HCT116 (cell line): ENCODE measurements around the gene ELL3. TPM values are rescaled to one million over a fixed set of nuclear protein-coding genes. Genes with fewer than 3 reads are reported as not detected.

Source experiments
- ATAC-seq: fragments of 200-7000 bp; cut with Tn5 transposase; 2 replicates; pipeline ENCODE4 v1.9.1; 2020; ENCODE audit warnings: mild to moderate bottlenecking, moderate library complexity
- BruUV-seq: library from RNA; stranded (reverse); fragments of 400-500 nt; replicated peaks from 2 replicates; lab custom pipeline; 2021; lab: Mats Ljungman, UMichigan
- CTCF ChIA-PET: fragments of 300-600 bp; sonication (Branson Sonifier 250); formaldehyde crosslinking; loops from one replicate; lab custom pipeline; 2021; ENCODE audit warnings: antibody characterized with exemption; lab: Charles Lee
- POLR2A ChIA-PET: fragments of 300-600, 350-600 bp; sonication (Branson Sonifier 250); formaldehyde crosslinking; loops from one replicate; lab custom pipeline; 2021; ENCODE audit warnings: antibody characterized with exemption; lab: Charles Lee
- RAD21 ChIA-PET, 2 experiments: fragments of 300-600 bp; sonication (Branson Sonifier 250); formaldehyde crosslinking; loops; one replicate each; lab custom pipeline; 2023; ENCODE audit warnings: low total read pairs in 2 of 2; ENCODE audit not compliant: uncharacterized antibody in 2 of 2, unreplicated experiment in 2 of 2, low non-redundant PET in 1 of 2; lab: Charles Lee
- DNase-seq: peaks from one replicate; pipeline ENCODE4 v3.0.0-alpha.2; 2010; ENCODE audit warnings: low read depth, low spot score
- H2AFZ ChIP-seq: fragments of 200-600 bp; shearing (Covaris generic), sonication (generic); 2 replicates; pipeline ENCODE4 v1.6.1; 2017; ENCODE audit warnings: low read depth, mixed run types, mixed read lengths, antibody characterized with exemption, low read length; ENCODE audit not compliant: poor library complexity, severe bottlenecking
- H3K27ac ChIP-seq: 2 replicates; pipeline ENCODE4 v1.5.1; 2012; ENCODE audit warnings: low read depth, low read length
- H3K27me3 ChIP-seq: fragments of 200-600 bp; sonication (generic); 2 replicates; pipeline ENCODE4 v1.6.1; 2016; ENCODE audit warnings: mixed run types, low read length, mixed read lengths; ENCODE audit not compliant: insufficient read depth
- H3K36me3 ChIP-seq, 2 experiments: fragments of 200-500 bp in 1 of 2; fragments of 200-600 bp in 1 of 2; sonication (Bioruptor generic) in 1 of 2; sonication (generic) in 1 of 2; 2 replicates each; pipeline versions ENCODE4 v1.5.1 to v1.6.1; 2014 to 2016; ENCODE audit warnings: low read length in 2 of 2, inconsistent platforms in 1 of 2, mixed read lengths in 1 of 2, mixed run types in 1 of 2; ENCODE audit not compliant: insufficient read depth in 2 of 2, control insufficient read depth in 1 of 2
- H3K4me1 ChIP-seq, 2 experiments: fragments of 200-600 bp in 1 of 2; sonication (generic) in 1 of 2; 2 replicates each; pipeline versions ENCODE4 v1.5.1 to v1.6.1; 2012 to 2017; ENCODE audit warnings: low read length in 2 of 2, inconsistent platforms in 1 of 2, mild to moderate bottlenecking in 1 of 2, mixed read lengths in 1 of 2, mixed run types in 1 of 2, moderate library complexity in 1 of 2; ENCODE audit not compliant: insufficient read depth in 2 of 2, control insufficient read depth in 1 of 2
- H3K4me2 ChIP-seq: fragments of 200-600 bp; sonication (generic); 2 replicates; pipeline ENCODE4 v1.6.1; 2017; ENCODE audit warnings: mixed run types, low read length, mixed read lengths
- H3K4me3 ChIP-seq, 2 experiments: fragments of 200-600 bp in 1 of 2; sonication (generic) in 1 of 2; replicated peaks in 1 of 2; 2 replicates each; pipeline ENCODE4 v1.5.1; 2011 to 2016; ENCODE audit warnings: low read length in 2 of 2, control low read depth in 1 of 2, low read depth in 1 of 2, mild to moderate bottlenecking in 1 of 2, mixed read lengths in 1 of 2, mixed run types in 1 of 2
- H3K79me2 ChIP-seq: fragments of 200-600 bp; sonication (generic); 2 replicates; pipeline ENCODE4 v1.6.1; 2017; ENCODE audit warnings: mild to moderate bottlenecking, mixed run types, low read length, moderate library complexity, mixed read lengths; ENCODE audit not compliant: insufficient read depth
- H3K9ac ChIP-seq: fragments of 200-600 bp; sonication (generic); 2 replicates; pipeline ENCODE4 v1.6.1; 2016; ENCODE audit warnings: low read length, mixed read lengths
- H3K9me2 ChIP-seq: fragments of 200-600 bp; sonication (generic), shearing (Covaris generic); 2 replicates; pipeline ENCODE4 v1.6.1; 2017; ENCODE audit warnings: mixed run types, mild to moderate bottlenecking, moderate library complexity; ENCODE audit not compliant: insufficient read depth
- H3K9me3 ChIP-seq, 2 experiments: fragments of 200-500 bp in 1 of 2; fragments of 200-600 bp in 1 of 2; sonication (Bioruptor generic) in 1 of 2; sonication (generic) in 1 of 2; 2 replicates each; pipeline ENCODE4 v1.6.1; 2014 to 2017; ENCODE audit warnings: low read length in 2 of 2, mixed read lengths in 2 of 2, inconsistent platforms in 1 of 2, low read depth in 1 of 2, mild to moderate bottlenecking in 1 of 2, mixed run types in 1 of 2, moderate library complexity in 1 of 2; ENCODE audit not compliant: control insufficient read depth in 1 of 2, insufficient read depth in 1 of 2
- H4K20me1 ChIP-seq: fragments of 200-600 bp; sonication (generic), shearing (Covaris generic); 2 replicates; pipeline ENCODE4 v1.6.1; 2017; ENCODE audit warnings: mixed run types, mild to moderate bottlenecking, moderate library complexity; ENCODE audit not compliant: insufficient read depth
- CBX3 ChIP-seq: IDR thresholded peaks from 2 replicates; pipeline ENCODE4 v1.6.1; 2012; ENCODE audit warnings: low read depth
- CEBPB ChIP-seq: IDR thresholded peaks from 2 replicates; pipeline ENCODE4 v1.6.1; 2012; ENCODE audit warnings: low read depth
- ELF1 ChIP-seq: IDR thresholded peaks from 2 replicates; pipeline ENCODE4 v1.6.1; 2012; ENCODE audit warnings: low read depth, borderline replicate concordance
- EZH2 ChIP-seq: fragments of 200-600 bp; sonication (generic); IDR thresholded peaks from 2 replicates; pipeline ENCODE4 v1.6.1; 2017; ENCODE audit warnings: antibody characterized with exemption, mixed run types
- EZH2phosphoT487 ChIP-seq: fragments of 200-600 bp; IDR thresholded peaks from 2 replicates; pipeline ENCODE4 v1.6.1; 2018; ENCODE audit warnings: antibody characterized with exemption, borderline replicate concordance
- FOSL1 ChIP-seq: IDR thresholded peaks from 2 replicates; pipeline ENCODE4 v1.6.1; 2012; ENCODE audit warnings: low read depth
- JUND ChIP-seq: IDR thresholded peaks from 2 replicates; pipeline ENCODE4 v1.6.1; 2012
- POLR2A ChIP-seq: IDR thresholded peaks from 2 replicates; pipeline ENCODE4 v1.7.0; 2011; ENCODE audit warnings: borderline replicate concordance; ENCODE audit not compliant: insufficient read depth, insufficient read length; ENCODE audit errors: extremely low read depth
- POLR2AphosphoS5 ChIP-seq: IDR thresholded peaks from 2 replicates; pipeline ENCODE4 v1.6.1; 2011; ENCODE audit warnings: mild to moderate bottlenecking, low read depth, low read length, moderate library complexity
- RAD21 ChIP-seq: IDR thresholded peaks from 2 replicates; pipeline ENCODE4 v1.6.1; 2012; ENCODE audit warnings: low read depth, mild to moderate bottlenecking
- REST ChIP-seq: IDR thresholded peaks from 2 replicates; pipeline ENCODE4 v1.6.1; 2012; ENCODE audit warnings: low read depth
- SIN3A ChIP-seq: IDR thresholded peaks from 2 replicates; pipeline ENCODE4 v1.6.1; 2012; ENCODE audit warnings: low read depth
- SRF ChIP-seq: IDR thresholded peaks from 2 replicates; pipeline ENCODE4 v1.6.1; 2012; ENCODE audit warnings: low read depth
- TCF7L2 ChIP-seq: IDR thresholded peaks from 2 replicates; pipeline ENCODE4 v1.7.0; 2011; ENCODE audit warnings: borderline replicate concordance, inconsistent platforms; ENCODE audit not compliant: insufficient read depth, insufficient read length; ENCODE audit errors: extremely low read depth
- intact Hi-C: fragments of 100-400 bp; cut with micrococcal nuclease; formaldehyde crosslinking; loops from 2 replicates; pipeline ENCODE4 v1.10.0; 2022
- total RNA-seq: library from RNA; stranded (reverse); gene quantifications from one replicate; pipeline ENCODE4 v1.2.1, GENCODE V29; 2021; ENCODE audit not compliant: unreplicated experiment
- TF ChIP-seq, protein P1 (sequence below), 3 experiments: fragments of 200-600 bp in 1 of 3; sonication (generic) in 1 of 3; IDR thresholded peaks in 2 of 3; conservative IDR thresholded peaks in 1 of 3; 2 replicates each; pipeline ENCODE4 v1.5.1; 2012 to 2017; ENCODE audit warnings: low read depth in 2 of 3, low read length in 2 of 3, antibody characterized with exemption in 1 of 3, borderline replicate concordance in 1 of 3, control low read depth in 1 of 3, mild to moderate bottlenecking in 1 of 3, mixed read lengths in 1 of 3, mixed run types in 1 of 3, moderate library complexity in 1 of 3; ENCODE audit not compliant: insufficient read depth in 1 of 3

ELL3 gene
- total RNA-seq, 1 experiment from 2014 or later: 16.2 TPM

DNA sequence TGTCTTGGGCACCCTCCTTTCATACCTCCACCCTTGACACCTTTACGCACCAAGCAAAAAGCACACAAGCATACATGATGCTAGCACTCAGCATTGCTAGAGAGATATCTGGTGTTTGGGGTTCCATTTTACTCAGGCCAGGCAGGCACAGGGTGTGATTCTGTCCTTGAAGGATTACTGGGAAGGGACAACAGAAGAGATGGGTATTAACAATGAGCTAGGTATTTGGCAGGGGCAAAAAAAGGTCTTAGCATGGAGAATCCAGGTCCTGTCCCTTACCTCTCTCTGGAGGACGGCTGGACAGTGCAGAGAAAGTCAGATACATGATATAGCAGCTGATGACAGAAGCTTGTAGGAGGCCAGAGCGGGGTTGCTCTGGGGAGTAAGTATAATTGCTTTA is 19.8 kb upstream of the ELL3 start (continued):
- no peak for TF ChIP-seq REST
- TF ChIP-seq ELF1: no peak
- TF ChIP-seq, protein P1, sequence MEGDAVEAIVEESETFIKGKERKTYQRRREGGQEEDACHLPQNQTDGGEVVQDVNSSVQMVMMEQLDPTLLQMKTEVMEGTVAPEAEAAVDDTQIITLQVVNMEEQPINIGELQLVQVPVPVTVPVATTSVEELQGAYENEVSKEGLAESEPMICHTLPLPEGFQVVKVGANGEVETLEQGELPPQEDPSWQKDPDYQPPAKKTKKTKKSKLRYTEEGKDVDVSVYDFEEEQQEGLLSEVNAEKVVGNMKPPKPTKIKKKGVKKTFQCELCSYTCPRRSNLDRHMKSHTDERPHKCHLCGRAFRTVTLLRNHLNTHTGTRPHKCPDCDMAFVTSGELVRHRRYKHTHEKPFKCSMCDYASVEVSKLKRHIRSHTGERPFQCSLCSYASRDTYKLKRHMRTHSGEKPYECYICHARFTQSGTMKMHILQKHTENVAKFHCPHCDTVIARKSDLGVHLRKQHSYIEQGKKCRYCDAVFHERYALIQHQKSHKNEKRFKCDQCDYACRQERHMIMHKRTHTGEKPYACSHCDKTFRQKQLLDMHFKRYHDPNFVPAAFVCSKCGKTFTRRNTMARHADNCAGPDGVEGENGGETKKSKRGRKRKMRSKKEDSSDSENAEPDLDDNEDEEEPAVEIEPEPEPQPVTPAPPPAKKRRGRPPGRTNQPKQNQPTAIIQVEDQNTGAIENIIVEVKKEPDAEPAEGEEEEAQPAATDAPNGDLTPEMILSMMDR (IDR thresholded peaks at IDR 0.05 in 2 of 3, conservative IDR thresholded peaks at IDR 0.05 in 1 of 3; ENCODE audit: borderline replicate concordance in 1 of 3, insufficient read depth in 1 of 3, low read depth in 2 of 3, low read length in 2 of 3): no peak
- no peak for TF ChIP-seq EZH2
- TF ChIP-seq JUND: no peak

- H4K20me1 ChIP-seq: no peaks in the 10 kb centered on the region
- H3K27me3 ChIP-seq: no peaks in the 10 kb centered on the region
- BruUV-seq: no TSS peak
- ChIA-PET POLR2A (interaction anchor here (1.3 kb wide), 1 partner anchor 20 kb away, joined by 3 read pairs; the partner anchor contains the start of gene ELL3), RAD21 (no interaction called here), CTCF (interaction anchor here (1.7 kb wide), 1 partner anchor 19 kb away, joined by 12 read pairs; the partner anchor contains the start of gene ELL3)
- H3K4me3 ChIP-seq: no peak overlapping the region
- H3K27ac ChIP-seq: no peak overlapping the region
- no peak overlapping the region for H3K4me2 ChIP-seq
- H3K36me3 ChIP-seq: peaks cover 31 to 40% of the 10 kb centered on the region in 2 experiments
- ATAC-seq (no peak), DNase-seq (no peak)
- no peaks in the 10 kb centered on the region for H3K9me2 ChIP-seq
- H2AFZ ChIP-seq: no peak overlapping the region
- H3K9me3 ChIP-seq: no peaks in the 10 kb centered on the region
- intact Hi-C loops: no loop called here
- no peak overlapping the region for H3K9ac ChIP-seq
- peaks cover 16 to 32% of the 10 kb centered on the region in 2 experiments for H3K4me1 ChIP-seq
- peaks cover 43% of the 10 kb centered on the region for H3K79me2 ChIP-seq
- TF ChIP-seq EZH2phosphoT487 (no peak), TCF7L2 (no peak), POLR2AphosphoS5 (no peak), SRF (no peak), RAD21 (no peak), SIN3A (no peak), JUND (no peak), FOSL1 (no peak), CBX3 (no peak), CEBPB (no peak), EZH2 (no peak), POLR2A (no peak)
- TF ChIP-seq, protein P1 (IDR thresholded peaks at IDR 0.05 in 2 of 3, conservative IDR thresholded peaks at IDR 0.05 in 1 of 3; ENCODE audit: borderline replicate concordance in 1 of 3, insufficient read depth in 1 of 3, low read depth in 2 of 3, low read length in 2 of 3): no peak
Observed at GRCh38 chr15:43795997-43796396, 19.2 kb upstream of the ELL3 start.
